ENCODE measurements around the gene COL28A1.

DNA sequence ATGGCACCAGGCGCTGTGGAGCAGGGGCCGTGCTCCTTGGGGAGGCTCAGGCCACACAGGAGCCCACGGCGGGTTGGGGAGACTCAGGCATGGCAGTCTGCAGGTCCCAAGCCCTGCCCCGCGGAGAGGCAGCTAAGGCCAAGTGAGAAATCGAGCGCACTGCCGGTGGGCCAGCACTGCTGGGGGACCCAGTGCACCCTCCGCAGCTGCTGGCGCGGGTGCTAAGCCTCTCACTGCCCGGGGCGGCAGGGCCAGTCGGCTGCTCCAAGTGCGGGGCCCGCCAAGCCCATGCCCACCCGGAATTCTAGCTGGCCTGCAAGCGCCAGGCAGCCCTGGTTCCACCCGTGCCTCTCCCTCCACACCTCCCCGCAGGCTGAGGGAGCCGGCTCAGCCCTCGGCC lies 57.1 kb downstream of the COL28A1 start:
- no peak for TF ChIP-seq CTCF (IDR thresholded peaks at IDR 0.05; ENCODE audit: low read depth, low read length, poor library complexity, severe bottlenecking)
- TF ChIP-seq EZH2phosphoT487 (IDR thresholded peaks at IDR 0.05; ENCODE audit: borderline replicate concordance, low read length) = no peak

Data from DOHH2 (cell line).